Measurements from ENCODE around the gene EDIL3. TPM values are rescaled to one million over a fixed set of nuclear protein-coding genes. Genes with fewer than 3 reads are reported as not detected.

Gene EDIL3
- total and polyA plus RNA-seq, 2 of the 8 experiments (the other 6 are each of a cell fraction or from before 2014, with no cell fraction given): 14.7 to 47.2 TPM

DNA sequence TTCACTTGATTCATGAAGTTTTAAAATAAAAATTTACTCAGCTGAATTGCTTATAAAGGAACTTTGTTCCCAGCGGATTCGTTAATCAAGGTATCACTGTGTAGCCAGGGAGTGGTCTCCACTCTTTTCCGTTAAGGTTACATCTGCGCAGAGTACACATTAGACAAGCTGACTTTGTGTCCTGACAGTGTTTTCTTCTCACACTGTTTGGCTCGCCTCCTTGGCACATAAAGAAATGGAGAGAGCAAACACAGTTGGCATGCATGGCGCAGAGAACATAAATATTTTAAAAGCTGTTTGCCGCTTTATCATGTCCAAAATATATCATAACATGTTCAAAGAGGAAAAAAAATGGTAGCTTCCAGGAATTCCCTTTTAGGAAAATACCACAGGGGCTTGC, 153.2 kb downstream of the EDIL3 start (continued):
- TF ChIP-seq, protein P1, sequence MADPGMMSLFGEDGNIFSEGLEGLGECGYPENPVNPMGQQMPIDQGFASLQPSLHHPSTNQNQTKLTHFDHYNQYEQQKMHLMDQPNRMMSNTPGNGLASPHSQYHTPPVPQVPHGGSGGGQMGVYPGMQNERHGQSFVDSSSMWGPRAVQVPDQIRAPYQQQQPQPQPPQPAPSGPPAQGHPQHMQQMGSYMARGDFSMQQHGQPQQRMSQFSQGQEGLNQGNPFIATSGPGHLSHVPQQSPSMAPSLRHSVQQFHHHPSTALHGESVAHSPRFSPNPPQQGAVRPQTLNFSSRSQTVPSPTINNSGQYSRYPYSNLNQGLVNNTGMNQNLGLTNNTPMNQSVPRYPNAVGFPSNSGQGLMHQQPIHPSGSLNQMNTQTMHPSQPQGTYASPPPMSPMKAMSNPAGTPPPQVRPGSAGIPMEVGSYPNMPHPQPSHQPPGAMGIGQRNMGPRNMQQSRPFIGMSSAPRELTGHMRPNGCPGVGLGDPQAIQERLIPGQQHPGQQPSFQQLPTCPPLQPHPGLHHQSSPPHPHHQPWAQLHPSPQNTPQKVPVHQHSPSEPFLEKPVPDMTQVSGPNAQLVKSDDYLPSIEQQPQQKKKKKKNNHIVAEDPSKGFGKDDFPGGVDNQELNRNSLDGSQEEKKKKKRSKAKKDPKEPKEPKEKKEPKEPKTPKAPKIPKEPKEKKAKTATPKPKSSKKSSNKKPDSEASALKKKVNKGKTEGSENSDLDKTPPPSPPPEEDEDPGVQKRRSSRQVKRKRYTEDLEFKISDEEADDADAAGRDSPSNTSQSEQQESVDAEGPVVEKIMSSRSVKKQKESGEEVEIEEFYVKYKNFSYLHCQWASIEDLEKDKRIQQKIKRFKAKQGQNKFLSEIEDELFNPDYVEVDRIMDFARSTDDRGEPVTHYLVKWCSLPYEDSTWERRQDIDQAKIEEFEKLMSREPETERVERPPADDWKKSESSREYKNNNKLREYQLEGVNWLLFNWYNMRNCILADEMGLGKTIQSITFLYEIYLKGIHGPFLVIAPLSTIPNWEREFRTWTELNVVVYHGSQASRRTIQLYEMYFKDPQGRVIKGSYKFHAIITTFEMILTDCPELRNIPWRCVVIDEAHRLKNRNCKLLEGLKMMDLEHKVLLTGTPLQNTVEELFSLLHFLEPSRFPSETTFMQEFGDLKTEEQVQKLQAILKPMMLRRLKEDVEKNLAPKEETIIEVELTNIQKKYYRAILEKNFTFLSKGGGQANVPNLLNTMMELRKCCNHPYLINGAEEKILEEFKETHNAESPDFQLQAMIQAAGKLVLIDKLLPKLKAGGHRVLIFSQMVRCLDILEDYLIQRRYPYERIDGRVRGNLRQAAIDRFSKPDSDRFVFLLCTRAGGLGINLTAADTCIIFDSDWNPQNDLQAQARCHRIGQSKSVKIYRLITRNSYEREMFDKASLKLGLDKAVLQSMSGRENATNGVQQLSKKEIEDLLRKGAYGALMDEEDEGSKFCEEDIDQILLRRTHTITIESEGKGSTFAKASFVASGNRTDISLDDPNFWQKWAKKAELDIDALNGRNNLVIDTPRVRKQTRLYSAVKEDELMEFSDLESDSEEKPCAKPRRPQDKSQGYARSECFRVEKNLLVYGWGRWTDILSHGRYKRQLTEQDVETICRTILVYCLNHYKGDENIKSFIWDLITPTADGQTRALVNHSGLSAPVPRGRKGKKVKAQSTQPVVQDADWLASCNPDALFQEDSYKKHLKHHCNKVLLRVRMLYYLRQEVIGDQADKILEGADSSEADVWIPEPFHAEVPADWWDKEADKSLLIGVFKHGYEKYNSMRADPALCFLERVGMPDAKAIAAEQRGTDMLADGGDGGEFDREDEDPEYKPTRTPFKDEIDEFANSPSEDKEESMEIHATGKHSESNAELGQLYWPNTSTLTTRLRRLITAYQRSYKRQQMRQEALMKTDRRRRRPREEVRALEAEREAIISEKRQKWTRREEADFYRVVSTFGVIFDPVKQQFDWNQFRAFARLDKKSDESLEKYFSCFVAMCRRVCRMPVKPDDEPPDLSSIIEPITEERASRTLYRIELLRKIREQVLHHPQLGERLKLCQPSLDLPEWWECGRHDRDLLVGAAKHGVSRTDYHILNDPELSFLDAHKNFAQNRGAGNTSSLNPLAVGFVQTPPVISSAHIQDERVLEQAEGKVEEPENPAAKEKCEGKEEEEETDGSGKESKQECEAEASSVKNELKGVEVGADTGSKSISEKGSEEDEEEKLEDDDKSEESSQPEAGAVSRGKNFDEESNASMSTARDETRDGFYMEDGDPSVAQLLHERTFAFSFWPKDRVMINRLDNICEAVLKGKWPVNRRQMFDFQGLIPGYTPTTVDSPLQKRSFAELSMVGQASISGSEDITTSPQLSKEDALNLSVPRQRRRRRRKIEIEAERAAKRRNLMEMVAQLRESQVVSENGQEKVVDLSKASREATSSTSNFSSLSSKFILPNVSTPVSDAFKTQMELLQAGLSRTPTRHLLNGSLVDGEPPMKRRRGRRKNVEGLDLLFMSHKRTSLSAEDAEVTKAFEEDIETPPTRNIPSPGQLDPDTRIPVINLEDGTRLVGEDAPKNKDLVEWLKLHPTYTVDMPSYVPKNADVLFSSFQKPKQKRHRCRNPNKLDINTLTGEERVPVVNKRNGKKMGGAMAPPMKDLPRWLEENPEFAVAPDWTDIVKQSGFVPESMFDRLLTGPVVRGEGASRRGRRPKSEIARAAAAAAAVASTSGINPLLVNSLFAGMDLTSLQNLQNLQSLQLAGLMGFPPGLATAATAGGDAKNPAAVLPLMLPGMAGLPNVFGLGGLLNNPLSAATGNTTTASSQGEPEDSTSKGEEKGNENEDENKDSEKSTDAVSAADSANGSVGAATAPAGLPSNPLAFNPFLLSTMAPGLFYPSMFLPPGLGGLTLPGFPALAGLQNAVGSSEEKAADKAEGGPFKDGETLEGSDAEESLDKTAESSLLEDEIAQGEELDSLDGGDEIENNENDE (IDR thresholded peaks at IDR 0.05; ENCODE audit: insufficient replicate concordance, low read length): no peak
- TF ChIP-seq KDM1A (IDR thresholded peaks at IDR 0.05; ENCODE audit: borderline replicate concordance, low read length): no peak
- no peak for TF ChIP-seq TAF1 (IDR thresholded peaks at IDR 0.05; ENCODE audit: low read depth, low read length)
- TF ChIP-seq RBBP5 (IDR thresholded peaks at IDR 0.05; ENCODE audit: borderline replicate concordance, low read depth, low read length): no peak
- TF ChIP-seq TBP (IDR thresholded peaks at IDR 0.05; ENCODE audit: low read depth, low read length): no peak

Measured in H1 (cell line).